OCI-LY1 (cell line): ENCODE measurements around the gene RPL7A.
"Not testable (repeated sequence)": the region's sequence is repeated elsewhere in the genome, so short reads cannot be mapped to it uniquely, and the experiment has no call there.

Source experiments
- CTCF ChIP-seq: fragments of 200-600 bp; sonication (generic), shearing (Covaris generic); IDR thresholded peaks from 2 replicates; pipeline ENCODE4 v1.5.1; 2017; ENCODE audit warnings: mild to moderate bottlenecking, antibody characterized with exemption, low read length, moderate library complexity, mixed read lengths
- EZH2 ChIP-seq: fragments of 200-600 bp; sonication (generic), shearing (Covaris generic); IDR thresholded peaks from 2 replicates; pipeline ENCODE4 v1.8.0; 2017; ENCODE audit warnings: borderline replicate concordance, mixed run types, mild to moderate bottlenecking, antibody characterized with exemption, low read length, moderate library complexity, mixed read lengths

- peak; percentile 53 for TF ChIP-seq CTCF
- not testable (repeated sequence) for TF ChIP-seq EZH2
These were observed 18.5 kb upstream of the RPL7A start for GRCh38 chr9:133329306-133330156.
